ENCODE measurements around the gene FAM193B.

Gene FAM193B

GRCh38 chr5:177554474-177555111, at the start of gene FAM193B:
Gene FAM193B (minus strand): TSS chr5:177554563. CDS start chr5:177554458, 105 bp downstream.
- DNase-seq (ENCODE audit: low read depth in 2 of 2), result peak; percentile 93 to 95

DNA sequence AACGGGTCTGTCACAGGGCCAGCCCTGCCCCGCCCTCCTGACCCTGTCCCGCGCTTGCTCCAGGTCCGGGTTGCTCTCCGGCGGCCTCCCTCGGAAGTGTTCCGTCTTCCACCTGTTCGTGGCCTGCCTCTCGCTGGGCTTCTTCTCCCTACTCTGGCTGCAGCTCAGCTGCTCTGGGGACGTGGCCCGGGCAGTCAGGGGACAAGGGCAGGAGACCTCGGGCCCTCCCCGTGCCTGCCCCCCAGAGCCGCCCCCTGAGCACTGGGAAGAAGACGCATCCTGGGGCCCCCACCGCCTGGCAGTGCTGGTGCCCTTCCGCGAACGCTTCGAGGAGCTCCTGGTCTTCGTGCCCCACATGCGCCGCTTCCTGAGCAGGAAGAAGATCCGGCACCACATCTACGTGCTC, 49.8 kb upstream of the FAM193B start:
- DNase-seq (ENCODE audit: low read depth in 2 of 2), result no peak

DNA sequence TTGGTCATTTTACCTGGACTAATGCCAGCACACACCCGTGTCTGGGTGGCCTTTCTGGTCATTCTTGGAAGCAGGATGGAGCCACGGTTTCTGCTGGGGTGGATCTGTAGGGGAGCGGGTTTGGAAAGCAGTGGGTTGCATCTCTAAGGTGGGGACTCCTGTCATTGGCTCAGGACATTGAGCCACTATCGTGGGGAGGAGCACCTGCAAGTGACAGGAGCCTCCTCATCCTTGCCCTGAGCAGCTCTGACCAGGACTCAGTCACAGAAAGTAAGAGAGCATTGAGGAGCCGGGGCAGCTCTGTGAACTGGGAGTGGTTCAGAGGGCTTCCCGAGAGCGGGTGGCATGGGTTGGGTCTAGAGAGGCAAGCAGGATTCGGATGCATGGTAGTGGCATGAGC, 49.3 kb upstream of the FAM193B start:
- DNase-seq (ENCODE audit: low read depth in 2 of 2), result no peak

GRCh38 chr5:177602458-177602830, 48.1 kb upstream of the FAM193B start:
- DNase-seq (ENCODE audit: low read depth in 2 of 2), result no peak

DNA sequence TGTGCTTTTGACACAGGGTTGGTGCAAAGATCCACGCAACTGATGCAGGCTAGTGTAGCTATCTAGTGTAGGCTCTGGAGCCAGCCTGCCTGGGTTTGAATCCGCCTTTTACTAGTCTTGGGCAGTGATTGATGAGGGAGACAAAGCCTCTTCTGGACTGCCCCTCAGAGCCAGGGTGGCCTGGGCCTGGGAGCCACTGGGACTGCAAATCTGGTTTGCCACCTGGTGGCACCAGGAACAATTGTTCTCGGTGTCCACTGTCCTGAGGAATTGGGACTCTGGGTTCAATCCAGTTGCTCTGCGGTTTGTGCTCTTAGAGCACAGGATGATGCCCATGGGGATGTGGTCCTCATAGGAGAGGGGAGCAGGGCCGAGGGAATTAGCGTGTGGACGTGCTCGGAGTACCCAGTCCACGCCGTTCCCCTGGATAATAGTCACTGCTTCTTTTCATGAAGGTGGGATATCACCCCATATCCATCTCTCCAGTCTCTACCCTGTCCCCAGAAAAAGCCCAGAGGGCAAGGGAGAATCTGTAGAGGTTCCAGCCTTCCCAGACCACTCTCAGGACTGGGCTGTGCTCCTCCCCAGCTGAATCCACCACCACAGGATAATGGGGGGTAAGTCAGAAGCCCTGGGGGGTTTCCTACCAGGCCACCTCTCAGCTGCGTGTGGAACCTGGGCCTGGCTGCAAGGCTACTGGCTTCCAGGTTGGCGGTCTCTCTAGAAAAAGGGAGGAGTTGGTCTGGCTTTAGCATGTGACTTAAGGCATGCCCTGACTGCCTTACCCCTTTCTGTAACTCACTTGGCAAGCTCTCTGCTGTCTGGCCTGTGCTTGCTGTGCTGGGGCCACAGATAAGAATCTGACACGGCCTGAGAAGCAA, 47.5 kb upstream of the FAM193B start:
- no peak for DNase-seq (ENCODE audit: low read depth in 2 of 2)

DNA sequence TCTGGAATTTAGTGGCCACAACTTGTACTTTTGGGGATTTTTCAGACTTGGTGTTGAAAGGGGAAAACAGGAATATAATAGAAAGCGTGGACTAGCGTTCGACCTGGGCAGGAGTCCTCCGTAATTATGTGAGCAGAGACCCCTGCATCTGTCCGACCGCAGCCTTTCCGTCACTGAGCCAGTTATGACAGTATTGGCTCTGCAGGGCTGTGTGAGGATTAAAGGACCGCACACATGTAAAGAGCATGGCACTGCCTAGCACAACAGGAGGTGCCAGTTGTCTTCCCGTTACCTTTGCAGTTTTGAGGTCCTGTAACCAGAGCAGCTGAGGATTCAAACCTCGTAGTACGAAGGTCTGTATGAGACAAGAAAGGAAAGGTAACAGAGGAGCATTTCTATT, 46.8 kb upstream of the FAM193B start:
- DNase-seq (ENCODE audit: low read depth in 2 of 2), result no peak

DNA sequence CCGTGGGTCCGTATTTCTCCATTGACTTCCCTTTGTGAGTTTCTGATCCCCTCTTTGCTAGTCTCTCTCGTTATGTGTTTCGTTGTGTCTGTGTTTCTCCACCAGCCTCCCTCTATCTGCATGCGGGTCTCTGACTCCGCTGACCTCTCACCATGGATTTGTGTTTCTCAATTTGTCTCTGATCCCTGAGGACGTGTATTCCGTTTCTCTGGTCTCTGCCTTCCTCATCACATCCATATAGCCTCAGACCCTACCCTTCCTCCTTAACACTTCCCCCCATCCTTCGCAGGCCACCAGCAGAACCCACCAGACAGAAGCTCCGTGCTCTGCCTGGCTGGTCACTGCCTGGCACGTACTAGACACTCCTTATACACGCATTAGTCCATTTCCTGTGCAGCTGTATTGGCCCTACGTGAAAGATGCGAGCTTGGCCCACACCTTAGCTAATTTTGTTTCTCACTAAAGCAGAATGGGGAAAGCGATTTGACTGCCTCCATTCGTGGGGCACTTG, 46.2 kb upstream of the FAM193B start:
- no peak for DNase-seq (ENCODE audit: low read depth in 2 of 2)

DNA sequence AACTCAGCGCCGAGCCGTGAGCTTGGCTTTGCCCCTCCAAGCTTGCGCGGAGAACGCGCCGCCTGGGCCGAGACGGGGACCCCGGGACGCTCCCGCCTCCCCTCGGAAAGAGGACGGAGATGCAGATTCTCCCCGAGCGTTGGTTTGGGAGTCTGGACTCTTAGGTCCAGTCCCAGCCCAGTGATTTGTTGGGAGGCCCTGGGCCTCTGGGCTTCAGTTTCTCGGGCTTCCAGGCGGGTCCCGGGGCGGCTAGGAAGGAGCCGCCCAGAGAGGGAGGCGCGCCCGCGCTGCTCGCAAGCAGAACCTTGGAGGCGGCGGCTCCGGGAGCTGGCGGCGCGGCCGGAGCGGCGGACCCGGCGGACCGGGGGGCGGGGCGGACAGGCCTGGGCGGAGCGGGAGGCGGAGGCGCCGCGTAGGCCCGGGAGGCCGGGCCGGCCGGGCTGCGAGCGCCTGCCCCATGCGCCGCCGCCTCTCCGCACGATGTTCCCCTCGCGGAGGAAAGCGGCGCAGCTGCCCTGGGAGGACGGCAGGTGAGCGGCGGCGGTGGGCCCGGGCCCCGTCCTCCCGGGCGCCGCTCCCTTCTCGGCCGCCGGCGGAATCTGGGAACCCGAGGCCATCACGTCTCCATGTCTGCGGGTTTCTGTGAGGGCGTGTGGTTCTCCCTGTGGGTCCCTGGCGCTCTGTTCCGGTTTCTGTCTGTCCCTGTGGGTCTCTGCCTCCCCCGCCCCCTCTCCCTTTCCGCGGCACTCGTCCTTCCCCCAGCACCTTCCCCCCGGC, 45.6 kb upstream of the FAM193B start, which contains the start of gene B4GALT7:
TSS of gene B4GALT7 (plus strand) at position 402 of the 777 bp plus-strand sequence. CDS start at position 481, 79 bp downstream.
- DNase-seq (ENCODE audit: low read depth in 2 of 2), result peak; percentile 76 to 83

DNA sequence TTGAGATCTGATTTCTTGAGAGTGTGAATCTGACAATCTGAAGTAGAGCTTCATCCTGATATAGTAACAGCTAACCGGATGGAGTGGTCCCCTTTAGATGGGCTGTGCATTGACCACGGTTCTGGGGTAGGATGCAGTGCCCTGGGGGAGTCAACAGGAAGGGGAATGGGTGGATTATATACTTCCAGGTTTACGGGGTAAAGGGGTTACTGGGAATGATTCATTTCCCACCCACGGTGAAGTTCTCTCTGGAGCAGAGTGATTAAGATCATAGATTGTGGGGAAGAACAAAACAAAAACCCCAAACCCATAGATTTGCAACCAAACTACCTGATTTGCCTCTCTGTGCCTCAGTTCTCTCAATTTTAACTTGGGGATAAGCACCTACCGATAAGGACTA, 44.1 kb upstream of the FAM193B start:
- DNase-seq (ENCODE audit: low read depth in 2 of 2), result no peak

- no peak for DNase-seq (ENCODE audit: low read depth in 2 of 2)
Observed at GRCh38 chr5:177596775-177597238, 42.4 kb upstream of the FAM193B start.

- no peak for DNase-seq (ENCODE audit: low read depth in 2 of 2)
Observed at GRCh38 chr5:177595991-177596774, 41.8 kb upstream of the FAM193B start.

DNA sequence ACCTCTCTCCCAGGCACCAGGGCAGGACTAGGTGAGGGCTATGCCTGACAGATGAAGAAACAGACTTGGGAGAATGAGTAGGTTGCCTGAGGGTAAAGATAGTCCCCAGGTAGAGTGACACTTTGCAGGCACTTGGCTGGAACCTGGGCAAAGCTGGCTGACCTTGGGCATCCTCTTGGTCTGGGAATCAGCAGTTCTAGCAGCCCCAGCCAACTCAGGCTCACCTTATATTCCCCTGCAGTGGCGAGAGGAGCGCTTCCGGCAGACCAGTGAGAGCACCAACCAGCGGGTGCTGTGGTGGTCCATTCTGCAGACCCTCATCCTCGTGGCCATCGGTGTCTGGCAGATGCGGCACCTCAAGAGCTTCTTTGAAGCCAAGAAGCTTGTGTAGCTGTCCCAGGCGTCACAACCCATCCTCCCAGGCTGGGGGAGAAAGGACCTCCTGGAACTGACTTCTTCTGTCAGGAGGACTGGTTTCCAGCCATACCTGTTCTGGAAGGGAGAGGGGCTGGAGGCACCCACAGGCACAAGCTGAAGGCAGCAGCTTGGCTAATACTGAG, 40.7 kb upstream of the FAM193B start:
- DNase-seq (ENCODE audit: low read depth in 2 of 2), result no peak

DNA sequence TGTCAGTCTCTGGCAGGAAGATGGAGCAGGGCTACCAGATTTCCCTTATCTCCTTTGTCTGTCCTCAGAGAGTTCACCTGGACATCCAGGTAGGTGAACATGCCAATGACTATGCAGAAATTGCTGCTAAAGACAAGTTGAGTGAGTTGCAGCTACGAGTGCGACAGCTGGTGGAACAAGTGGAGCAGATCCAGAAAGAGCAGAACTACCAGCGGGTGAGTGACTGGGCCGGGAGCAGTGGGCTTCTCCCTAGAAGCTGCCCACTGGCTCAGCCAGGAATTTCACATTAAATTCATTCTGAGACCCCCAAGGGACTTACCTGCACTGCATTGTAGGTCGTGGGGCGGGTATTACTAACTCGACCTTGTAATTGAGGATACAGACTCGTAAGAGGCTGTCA, 39.7 kb upstream of the FAM193B start:
- DNase-seq (ENCODE audit: low read depth in 2 of 2), result no peak

DNA sequence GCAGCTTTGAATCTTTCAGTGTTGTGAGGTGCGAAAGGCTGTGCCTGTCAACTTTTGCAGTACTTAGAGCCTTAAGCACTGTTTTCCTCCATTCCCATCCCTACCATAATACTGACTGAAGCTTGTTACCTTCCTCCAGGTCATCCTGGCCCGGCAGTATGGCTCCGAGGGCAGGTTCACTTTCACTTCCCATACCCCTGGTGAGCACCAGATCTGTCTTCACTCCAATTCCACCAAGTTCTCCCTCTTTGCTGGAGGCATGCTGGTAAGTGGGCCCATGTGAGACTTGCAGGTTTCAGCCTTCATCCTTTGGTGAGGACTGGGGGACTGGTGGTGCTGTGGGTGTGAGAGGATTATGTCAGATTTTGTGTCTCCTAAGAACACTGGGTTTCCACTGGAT, 39.1 kb upstream of the FAM193B start:
- DNase-seq (ENCODE audit: low read depth in 2 of 2), result no peak

- no peak for DNase-seq (ENCODE audit: low read depth in 2 of 2)
Observed at GRCh38 chr5:177592905-177593304, 38.5 kb upstream of the FAM193B start.

DNA sequence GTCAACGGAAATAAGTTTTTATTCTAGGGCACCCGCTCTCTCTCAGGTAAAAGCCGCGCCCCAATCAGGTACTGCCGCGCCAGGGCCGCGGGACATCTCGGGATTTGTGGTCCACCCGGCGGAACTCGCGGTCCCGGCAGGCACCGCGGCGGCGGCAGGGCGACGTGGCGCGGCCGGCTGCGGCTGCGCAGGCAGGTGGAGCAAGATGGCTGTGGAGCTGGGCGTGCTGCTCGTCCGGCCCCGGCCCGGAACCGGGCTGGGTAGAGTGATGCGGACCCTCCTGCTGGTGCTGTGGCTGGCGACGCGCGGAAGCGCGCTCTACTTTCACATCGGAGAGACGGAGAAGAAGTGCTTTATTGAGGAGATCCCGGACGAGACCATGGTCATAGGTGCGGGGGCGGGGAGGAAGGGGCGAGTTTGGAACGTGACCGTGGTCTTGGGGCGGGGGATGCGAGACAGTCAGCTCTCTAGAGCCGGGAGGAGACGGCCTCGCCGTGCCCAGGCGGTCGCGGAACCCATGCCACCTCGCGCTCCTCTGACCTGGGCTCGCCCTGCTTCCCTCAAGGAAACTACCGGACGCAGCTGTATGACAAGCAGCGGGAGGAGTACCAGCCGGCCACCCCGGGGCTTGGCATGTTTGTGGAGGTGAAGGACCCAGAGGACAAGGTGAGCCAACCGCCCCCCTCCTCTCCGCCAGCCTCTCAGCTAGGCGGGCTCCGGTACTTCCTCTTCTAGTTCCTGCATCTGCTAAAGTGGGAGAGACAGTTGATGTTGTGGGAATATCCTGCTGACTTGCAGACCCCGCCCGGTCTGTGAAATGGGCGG, 37.9 kb upstream of the FAM193B start, which contains the start of gene TMED9:
TSS of gene TMED9 (plus strand) at position 194 of the 825 bp plus-strand sequence. CDS start at position 206, 12 bp downstream.
- DNase-seq (ENCODE audit: low read depth in 2 of 2), result peak; percentile 86 to 89

DNA sequence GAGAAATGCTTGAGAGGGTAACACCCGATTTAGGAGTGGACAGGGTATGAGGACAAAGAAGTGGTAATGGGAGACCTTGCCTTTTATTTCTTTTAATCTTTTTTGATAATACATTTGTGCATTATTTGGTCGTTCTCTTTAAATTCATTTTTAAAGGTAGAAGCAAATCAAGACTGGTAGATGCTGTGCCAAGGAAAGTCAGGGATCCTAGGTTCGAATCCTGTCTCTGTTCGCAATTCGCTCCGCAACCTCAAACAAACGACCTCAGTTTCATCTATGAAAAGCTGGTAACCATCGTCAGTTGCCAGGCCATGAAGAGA, 37.3 kb upstream of the FAM193B start:
- DNase-seq (ENCODE audit: low read depth in 2 of 2), result no peak

- DNase-seq (ENCODE audit: low read depth in 2 of 2), result no peak
Observed at GRCh38 chr5:177590406-177590805, 36.0 kb upstream of the FAM193B start.

DNA sequence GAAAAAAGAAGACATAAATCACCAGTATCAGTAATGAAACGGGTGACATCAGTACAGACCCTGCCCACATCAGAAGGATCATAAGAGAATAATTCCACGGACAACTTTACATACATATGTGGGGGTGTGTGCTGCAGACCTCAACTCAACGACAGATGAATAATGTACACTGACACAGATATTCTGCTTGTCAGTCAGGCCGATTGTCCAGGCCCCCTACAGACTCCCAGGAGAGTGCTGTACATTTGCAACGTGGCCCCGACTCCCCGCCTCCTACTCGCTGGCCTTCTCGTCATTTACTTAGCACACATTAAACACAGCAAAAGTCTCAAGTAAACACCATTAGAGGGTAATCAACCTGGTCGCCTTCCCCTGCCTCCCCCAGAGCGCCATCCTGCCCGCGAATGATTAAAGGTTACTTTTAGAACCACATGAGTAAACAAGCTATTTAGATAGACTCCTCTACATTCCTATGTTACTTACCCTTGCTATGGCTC, 34.1 kb upstream of the FAM193B start:
- no peak for DNase-seq (ENCODE audit: low read depth in 2 of 2)

DNA sequence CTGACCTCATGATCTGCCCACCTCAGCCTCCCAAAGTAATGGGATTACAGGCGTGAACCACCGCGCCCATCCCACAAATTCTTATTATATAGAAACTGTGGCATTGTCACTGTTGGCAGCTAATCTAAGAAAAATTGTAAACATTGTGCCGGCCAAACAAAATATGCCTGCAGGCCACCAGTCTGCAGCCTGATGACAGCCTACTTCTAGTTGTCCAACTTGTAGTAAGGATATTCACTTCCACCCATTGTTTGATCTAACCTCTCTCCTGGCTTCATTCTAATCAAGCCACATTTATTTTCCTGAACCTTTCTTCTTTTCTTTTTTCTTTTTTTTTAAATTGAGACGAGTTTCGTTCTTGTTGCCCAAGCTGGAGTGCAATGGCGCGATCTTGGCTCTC, 24.0 kb upstream of the FAM193B start:
- no peak for DNase-seq (ENCODE audit: low read depth in 2 of 2)

Measured in stimulated activated CD8-positive, alpha-beta memory T cell treated with anti-CD3 and anti-CD28 coated beads, Interleukin-15, amount 100 ng/mL, for 48 hours (primary cell).